NCI-H187 (cell line): Measurements from ENCODE around the gene TSHZ1.

ENCODE experiments used
- DNase-seq, 2 experiments: peaks; one replicate each; lab custom pipeline; 2025; lab: John Stamatoyannopoulos, UW

The TSHZ1 gene

DNA sequence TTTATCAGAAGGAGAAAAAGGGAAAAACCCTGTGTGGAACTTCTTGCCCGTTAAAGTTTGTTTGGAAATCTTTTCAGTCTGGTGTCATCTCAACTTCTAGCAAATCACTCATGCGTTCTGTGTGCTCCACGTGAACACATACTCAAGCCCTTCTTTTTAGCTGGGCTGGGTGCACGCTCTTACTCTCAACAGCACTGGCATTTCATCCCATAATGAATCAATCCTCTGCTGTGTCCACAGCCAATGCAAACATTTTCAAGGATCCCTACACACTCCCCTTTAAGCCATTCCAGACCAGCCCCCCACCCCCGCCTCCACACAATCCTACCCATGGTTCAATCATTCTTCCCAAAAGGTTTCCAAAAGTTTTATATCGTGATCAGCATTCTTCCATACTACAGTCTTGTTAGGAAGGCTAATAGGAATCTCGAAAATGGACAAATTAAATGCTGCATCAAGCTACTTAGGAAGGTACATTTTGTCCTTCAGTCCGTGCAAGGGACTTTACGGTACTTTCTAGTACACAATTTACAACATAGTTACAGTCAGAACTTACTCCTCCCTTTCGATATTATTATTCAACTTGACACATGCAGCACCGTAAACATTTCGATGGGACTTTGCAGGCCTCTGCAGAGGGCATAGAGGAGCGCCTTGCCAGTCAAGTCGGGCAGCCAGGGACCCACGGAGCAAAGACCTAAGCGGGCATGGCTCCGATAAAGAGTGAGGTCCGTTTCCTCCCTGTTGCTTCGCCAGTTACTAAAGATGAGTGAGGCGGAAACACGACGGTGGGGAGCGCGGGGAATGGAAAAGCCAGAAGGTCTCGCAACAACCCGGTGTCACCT is 3.1 kb upstream of the TSHZ1 start:
- DNase-seq: no peak

- DNase-seq: no peak
Measured at GRCh38 chr18:75208155-75208835, 2.3 kb upstream of the TSHZ1 start.

GRCh38 chr18:75208836-75209128 is 1.8 kb upstream of the TSHZ1 start:
- DNase-seq: no peak

DNA sequence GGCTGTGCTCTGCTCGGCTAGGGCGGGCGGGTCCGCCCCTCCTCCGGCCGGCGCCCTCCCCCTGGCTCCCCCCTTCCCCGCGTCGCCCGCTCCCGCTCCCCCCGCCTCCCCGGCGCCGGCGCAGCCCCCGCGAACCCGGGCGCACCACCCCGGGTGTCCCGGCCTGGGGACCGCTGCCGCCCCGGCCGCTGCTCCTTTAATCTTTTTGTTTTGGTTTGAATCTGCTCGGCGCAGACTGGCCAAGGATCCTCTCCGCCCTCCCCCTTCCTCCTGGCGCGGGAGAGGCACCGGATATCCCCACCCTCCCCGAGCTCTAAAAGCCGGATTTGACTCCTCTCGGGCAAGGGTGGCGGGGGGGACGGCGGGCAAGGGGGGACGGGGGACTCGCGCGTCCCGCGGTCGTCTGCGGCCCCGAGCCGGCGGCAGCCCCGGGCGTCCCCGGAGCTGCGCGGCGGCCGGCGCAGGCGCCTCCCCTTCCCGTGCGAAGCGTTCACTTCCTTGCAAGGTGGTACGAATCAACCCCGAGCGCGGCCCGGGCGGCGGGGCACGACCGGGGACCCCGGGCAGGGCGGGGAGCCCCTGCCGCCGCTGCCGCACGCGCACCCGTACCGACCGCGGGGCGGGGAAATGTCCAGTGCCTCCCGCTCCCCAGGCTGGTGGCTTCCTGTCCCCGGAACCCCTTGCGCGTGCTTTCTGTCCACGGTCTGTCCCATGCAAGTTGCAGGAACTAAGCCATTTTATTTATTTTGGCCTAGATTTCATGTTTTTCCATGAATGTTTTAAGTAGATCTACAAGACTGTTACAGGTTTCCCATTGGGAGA is 1.3 kb upstream of the TSHZ1 start, which contains the start of gene PTGR3:
TSS of gene PTGR3 (minus strand) at position 11 of the 822 bp plus-strand sequence. CDS start 81 bp downstream, outside the sequence.
- DNase-seq: peak in 1 of 2 experiments; percentile 59

- DNase-seq: no peak
Measured at GRCh38 chr18:75209951-75210258, 692 bp upstream of the TSHZ1 start.

DNA sequence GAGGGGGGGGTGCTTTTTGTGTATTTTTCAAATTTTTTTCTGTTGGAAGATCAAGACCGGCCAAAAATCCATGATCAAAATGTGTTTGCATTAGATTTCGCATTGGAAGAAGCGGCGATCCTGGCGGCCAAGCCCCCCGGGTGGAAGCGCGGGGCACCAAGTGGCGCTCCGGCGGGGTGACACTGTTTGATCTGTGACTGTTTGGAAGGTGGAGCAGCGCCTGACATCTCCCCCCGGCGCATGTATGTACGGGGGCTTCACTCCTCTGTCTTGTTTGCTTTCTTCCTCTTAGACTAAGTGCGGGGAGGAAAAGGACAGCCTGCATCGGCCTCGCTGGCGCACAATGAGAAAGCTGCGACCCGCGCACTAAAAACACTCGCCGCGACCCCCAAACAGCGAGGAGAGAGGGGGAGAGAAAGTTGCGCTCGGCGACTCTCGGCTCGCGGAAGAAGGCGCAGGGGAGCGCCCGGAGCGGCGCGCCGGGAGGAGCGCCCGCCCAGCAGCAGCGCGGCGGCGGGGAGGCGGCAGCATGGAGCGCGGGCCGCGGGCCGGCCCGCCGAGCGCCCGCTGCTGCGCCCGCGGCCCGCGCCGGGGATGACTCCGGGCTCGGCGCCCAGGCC is 515 bp downstream of the TSHZ1 start:
- DNase-seq: no peak

GRCh38 chr18:75211626-75211952 is 992 bp downstream of the TSHZ1 start:
- DNase-seq: no peak

DNA sequence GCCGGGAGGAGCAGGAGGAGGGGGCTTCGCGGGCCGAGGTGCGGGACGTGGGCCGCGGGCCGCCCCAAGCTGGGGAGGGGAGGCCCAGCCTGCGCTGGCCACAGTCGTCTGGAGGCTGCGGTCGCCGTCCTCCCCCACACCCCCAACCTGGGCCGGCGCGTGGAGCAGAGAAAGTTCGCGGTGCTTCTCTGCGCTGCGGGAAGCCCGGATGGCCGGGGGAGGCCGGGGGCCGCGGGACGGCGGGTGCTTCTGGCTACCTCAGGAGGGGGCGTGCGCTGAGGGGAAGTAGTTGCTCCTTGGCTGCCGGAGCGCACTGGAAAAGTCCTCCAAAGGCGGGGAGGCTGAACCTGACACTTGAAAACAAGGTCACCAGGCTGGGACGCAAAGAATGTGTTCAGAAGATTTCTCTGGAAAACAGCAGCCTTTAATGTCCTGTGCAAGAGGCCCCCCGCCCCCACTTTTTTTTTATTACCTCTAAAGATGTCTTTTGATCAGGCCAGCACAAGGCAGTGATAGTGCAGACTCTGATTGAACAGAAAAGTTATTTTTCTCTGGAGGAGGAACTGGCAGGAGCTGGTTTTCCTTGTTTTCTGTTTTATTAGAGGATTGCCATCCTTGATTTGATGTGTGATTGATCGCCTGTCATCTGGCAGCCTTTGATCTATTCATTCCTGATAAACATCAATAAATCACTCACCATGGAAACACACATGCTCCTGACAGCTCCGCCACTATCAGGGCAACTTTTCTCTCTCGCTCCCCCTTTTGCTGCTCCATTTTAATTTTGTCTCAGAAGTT is 1.6 kb downstream of the TSHZ1 start:
- no peak for DNase-seq

DNA sequence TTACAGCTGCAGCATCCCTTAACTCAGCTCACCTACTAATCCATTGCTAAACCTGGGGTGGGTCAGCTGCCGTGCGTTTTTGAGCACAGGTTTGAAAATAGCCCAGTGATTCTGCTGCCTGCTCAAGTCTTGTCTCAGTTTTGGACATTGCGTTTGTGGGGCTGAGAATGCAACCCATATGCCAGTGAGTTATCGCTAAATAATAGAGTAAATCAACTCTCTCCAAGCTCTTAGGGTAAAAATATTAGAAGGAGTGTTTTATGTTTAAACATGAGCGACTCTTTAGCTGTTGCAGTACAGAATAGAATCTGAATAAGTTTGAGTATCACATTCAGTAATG is 2.1 kb downstream of the TSHZ1 start:
- no peak for DNase-seq

GRCh38 chr18:75213611-75214331 is 3.2 kb downstream of the TSHZ1 start:
- no peak for DNase-seq

DNA sequence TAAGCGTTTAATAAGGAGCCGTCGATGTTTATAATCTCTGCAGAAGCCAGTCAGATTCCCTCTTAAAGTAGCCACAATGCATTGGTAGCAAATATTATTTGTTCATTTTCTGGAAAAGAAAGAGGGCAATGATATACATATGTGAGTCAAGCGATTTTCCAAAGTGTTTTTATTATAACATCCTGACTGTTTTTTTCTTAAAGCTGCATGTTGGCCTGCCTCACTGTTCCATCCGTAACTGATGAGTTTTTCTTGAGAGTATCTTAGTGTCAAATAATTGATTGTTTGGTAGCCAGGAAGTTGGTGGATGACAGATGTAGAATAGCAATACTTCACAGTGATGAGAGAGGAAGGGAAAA is 3.7 kb downstream of the TSHZ1 start:
- no peak for DNase-seq

GRCh38 chr18:75214766-75215510 is 4.3 kb downstream of the TSHZ1 start:
- no peak for DNase-seq

DNA sequence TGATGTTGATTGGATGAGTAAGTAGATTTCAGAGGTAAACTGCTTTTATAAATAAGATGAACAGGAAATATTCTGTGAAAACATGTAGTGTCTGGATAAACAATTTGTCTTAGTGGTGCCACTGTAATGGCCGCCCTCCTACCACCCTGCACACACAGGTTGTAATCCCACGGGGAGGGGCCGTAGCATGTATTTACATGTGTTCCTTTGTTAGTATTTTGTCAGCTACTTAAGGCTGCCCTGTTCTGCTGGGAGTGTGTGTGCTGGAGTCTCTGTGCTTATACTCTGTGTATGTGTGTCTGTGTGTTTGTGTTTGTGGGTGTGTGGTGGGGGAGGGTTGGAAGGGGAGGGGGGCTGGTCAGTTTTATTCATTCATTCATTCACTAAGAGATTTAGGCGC is 5.1 kb downstream of the TSHZ1 start:
- DNase-seq: no peak

- no peak for DNase-seq
Measured at GRCh38 chr18:75216212-75216910, 5.8 kb downstream of the TSHZ1 start.

DNA sequence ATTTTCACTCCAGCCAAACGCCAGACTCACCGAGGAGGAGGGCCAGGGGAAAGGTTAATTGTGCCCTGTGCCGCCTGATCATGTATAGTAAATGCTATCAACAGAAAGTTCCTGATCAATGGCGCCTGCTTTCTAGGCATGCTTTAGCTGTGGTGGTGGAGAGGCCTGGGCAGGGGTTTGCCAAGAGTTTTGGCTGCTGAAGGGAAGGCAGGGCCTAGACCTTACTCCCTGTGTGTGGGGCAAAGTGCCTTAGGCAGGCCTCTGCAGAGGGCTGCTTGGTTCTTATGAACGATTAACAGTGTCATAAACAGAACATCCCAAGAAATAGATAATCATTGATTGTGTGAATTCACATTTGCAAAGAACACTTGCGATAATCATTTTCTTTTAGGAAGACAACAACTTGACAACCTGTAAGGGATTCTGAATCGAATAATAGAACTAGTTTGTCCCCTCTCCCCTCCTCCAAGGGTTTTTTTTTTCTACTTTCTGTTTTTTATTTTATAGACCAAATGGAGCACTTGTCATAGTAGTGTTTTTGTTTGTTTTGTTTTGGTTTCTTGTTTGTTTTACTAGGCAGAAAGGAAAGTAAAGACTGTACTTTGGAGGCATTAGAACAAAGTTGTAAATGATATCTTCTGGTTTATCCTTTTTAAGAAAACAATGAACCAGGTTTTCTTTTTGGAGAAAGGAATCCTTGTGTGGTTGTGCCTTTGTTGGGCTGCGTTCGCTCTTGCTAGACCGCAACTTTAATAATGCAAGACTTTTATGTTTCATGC is 6.5 kb downstream of the TSHZ1 start:
- DNase-seq: no peak

- DNase-seq: peak in 1 of 2 experiments; percentile 23
Measured at GRCh38 chr18:75218065-75218923, 7.7 kb downstream of the TSHZ1 start.

DNA sequence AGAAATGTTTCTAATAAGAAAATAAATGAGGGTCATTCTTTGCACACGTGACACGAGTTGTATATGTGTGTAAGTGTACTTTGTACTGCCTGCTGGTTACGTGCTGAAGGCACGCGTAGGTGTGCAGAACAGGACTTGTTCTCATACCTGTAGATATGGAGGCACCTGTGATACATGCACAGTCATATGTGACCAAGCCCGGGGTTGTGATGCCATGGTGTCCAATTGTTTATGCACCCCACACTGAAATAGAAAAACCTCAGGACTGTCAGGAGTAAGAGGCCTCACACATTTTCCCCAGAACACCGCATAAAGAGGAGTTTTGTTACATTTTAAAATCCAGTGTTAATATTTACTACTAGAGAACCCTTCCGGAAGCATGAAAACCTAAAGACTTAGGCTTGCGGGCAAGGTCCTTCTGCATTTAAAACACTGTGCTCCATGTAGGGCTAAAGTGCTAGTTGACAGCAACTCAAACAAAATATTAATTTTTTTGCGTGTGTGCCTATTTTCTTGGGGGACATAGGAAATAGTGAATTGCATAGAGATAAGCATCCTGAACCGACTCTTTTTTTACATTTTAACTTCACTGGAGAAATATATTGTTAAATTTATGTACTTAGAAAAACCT is 9.3 kb downstream of the TSHZ1 start:
- no peak for DNase-seq
